C4-2B (cell line): ENCODE data around the gene SINHCAF.

Experiments
- CTCF ChIP-seq: fragments of 450-650 bp; conservative IDR thresholded peaks from 2 replicates; pipeline ENCODE4 v1.5.1; 2017; ENCODE audit warnings: mild to moderate bottlenecking
- ZFX ChIP-seq: fragments of 450-650 bp; IDR thresholded peaks from 2 replicates; pipeline ENCODE4 v1.6.1; 2017

GRCh38 chr12:31366104-31366621 is 40.2 kb upstream of the SINHCAF start:
- TF ChIP-seq CTCF (no peak), ZFX (no peak)
